ENCODE results near the gene PKDCC. TPM values are rescaled to one million over a fixed set of nuclear protein-coding genes. Genes with fewer than 3 reads are reported as not detected.

Gene PKDCC, protein sequence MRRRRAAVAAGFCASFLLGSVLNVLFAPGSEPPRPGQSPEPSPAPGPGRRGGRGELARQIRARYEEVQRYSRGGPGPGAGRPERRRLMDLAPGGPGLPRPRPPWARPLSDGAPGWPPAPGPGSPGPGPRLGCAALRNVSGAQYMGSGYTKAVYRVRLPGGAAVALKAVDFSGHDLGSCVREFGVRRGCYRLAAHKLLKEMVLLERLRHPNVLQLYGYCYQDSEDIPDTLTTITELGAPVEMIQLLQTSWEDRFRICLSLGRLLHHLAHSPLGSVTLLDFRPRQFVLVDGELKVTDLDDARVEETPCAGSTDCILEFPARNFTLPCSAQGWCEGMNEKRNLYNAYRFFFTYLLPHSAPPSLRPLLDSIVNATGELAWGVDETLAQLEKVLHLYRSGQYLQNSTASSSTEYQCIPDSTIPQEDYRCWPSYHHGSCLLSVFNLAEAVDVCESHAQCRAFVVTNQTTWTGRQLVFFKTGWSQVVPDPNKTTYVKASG
- 8.2 and 31.2 TPM in 2 replicates for total RNA-seq

DNA sequence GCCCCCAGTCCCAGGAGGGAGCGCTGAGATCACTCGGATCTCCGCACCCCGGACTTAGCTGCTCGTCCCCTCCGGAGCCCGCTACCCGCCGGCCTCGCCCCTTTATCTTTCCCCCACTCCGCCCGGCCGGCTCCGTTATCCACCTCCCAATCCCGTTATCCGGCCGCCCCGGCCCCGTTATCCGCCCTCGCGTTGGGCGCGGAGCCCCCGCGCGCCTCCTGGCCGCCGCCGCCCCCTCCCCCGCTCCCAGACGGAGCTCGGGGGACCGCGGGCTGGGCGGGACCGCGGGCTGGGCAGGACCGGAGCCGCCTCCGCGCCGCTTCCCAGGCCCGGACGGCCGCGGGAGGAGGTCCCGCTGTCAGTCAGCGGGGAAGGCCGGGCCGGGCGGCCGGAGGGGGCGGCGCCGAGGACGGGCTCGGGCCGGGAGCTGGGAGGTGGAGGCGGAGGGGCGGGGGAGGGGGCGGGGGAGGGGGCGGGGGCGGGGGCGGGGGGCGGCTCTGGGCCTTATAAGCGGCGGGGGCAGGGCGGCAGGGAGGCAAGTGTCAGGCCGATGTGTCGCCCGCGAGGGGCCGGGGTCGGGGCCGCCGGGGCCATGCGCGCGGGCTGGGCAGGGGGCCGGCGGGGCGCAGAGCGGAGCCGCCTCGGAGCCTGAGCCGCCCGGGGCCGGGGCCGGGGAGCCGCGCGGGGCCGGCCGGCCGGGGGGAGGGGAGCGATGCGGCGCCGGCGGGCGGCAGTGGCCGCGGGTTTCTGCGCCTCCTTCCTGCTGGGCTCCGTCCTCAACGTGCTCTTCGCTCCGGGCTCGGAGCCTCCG lies at the start of gene PKDCC:
PKDCC (plus strand) TSS at position 534 of the 811 bp plus-strand sequence; CDS start at position 713, 179 bp downstream.
- H3K4me3 ChIP-seq (ENCODE audit: low read depth, low read length): peak within 1 kb of the TSS; percentile 99
- DNase-seq (ENCODE audit: low read depth): peak; percentile 90
- TF ChIP-seq, protein P1, sequence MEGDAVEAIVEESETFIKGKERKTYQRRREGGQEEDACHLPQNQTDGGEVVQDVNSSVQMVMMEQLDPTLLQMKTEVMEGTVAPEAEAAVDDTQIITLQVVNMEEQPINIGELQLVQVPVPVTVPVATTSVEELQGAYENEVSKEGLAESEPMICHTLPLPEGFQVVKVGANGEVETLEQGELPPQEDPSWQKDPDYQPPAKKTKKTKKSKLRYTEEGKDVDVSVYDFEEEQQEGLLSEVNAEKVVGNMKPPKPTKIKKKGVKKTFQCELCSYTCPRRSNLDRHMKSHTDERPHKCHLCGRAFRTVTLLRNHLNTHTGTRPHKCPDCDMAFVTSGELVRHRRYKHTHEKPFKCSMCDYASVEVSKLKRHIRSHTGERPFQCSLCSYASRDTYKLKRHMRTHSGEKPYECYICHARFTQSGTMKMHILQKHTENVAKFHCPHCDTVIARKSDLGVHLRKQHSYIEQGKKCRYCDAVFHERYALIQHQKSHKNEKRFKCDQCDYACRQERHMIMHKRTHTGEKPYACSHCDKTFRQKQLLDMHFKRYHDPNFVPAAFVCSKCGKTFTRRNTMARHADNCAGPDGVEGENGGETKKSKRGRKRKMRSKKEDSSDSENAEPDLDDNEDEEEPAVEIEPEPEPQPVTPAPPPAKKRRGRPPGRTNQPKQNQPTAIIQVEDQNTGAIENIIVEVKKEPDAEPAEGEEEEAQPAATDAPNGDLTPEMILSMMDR (IDR thresholded peaks at IDR 0.05; ENCODE audit: insufficient read depth, low read depth, low read length): no peak

DNA sequence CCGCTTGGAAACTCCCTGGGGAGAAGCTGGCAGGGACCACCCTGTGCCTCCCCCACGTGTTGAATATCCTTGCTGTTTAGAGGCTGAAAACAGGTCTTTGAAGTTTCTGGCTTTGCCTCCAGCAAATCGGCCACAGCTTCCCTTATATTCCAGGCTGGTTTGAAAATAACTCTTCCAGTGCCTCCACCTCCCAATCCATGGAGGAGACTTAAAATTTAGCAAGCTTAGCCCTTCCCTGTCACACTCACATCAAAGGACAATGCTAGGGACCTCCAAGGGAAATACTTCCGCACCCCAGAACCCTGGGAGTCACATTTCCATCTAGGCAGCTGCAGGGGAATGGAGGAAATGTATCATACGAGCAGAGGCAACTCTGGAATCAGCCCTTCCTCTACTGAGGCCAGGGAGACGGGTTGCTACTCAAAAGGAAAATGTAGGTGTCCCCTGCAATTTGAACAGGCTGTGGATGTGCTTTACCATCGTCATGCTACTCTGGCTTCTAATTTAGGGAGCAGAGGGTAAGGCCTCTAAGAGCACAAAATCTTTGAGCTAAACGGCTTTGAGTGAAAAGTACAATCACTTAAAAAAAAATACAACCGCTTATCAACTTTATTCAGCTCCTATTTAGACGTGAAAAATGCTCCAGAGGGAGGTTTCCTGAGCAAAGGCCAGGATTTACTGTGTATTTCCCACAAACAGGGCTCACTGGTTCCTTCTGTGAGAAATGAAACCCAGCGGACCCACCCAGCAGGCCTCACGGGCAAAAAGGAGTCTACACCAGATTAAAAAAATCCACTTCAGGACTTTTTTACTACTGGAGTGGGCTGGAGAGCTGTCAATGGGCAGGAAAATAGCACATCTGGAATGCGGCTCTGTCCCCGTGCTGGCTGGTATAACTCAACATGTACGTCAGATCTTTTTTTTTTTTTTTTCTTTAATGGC lies 49.4 kb upstream of the PKDCC start:
- peak; percentile 59 for DNase-seq (ENCODE audit: low read depth)
- no peak overlapping the region for H3K4me3 ChIP-seq (ENCODE audit: low read depth, low read length)
- TF ChIP-seq, protein P1 (IDR thresholded peaks at IDR 0.05; ENCODE audit: insufficient read depth, low read depth, low read length): no peak

DNA sequence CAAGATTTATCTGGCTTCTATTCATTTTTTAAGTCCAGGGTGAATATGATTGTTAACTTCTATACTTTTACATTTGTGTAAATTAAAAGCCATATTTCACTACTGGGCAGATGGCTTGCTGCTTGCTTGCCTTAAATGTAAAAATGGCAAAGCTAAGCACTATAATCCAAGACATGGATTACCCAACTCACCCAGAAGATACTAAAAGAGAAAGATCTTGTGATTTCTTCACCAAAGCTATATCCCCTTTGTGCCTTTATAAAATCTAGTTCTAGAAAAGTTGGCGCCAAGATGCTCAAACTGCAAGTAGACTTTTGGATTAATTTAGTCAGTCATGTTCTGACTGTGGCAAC lies 48.7 kb upstream of the PKDCC start:
- TF ChIP-seq, protein P1 (IDR thresholded peaks at IDR 0.05; ENCODE audit: insufficient read depth, low read depth, low read length): no peak
- no peak overlapping the region for H3K4me3 ChIP-seq (ENCODE audit: low read depth, low read length)
- DNase-seq (ENCODE audit: low read depth): peak; percentile 59

DNA sequence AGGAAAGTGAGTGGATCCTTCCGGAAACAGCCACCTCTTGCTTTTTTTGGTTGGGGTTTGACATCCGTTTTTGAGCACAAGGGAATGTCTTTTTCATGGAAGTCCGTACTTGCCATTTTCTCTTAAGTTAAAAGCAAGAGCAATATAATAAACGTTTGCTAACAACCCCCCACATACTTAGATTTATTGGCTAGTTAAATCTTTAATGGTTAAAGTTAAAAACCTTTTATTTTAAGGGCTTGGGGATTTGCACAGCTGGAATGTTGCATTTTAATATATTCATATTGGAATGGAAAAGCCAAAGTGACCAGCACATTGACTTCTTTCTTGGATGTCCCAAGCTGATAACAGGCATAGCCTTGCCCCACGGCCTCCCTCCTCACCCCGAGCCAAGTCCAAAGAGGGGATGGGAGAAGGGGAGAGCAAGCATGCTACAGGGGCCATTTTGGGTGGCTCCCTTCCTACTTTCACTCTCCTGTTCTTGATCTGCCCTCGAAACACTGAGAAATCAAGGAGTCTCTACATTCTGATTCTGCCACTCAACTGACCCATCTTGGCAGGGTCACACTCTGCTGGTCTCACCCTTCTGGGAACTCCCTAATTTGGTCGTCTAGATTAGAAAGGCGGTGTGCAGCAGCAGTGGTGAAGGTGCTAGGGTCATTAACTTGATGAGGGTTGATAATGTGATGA lies 48.1 kb upstream of the PKDCC start:
- TF ChIP-seq, protein P1 (IDR thresholded peaks at IDR 0.05; ENCODE audit: insufficient read depth, low read depth, low read length): no peak
- H3K4me3 ChIP-seq (ENCODE audit: low read depth, low read length): no peak overlapping the region
- DNase-seq (ENCODE audit: low read depth): no peak

DNA sequence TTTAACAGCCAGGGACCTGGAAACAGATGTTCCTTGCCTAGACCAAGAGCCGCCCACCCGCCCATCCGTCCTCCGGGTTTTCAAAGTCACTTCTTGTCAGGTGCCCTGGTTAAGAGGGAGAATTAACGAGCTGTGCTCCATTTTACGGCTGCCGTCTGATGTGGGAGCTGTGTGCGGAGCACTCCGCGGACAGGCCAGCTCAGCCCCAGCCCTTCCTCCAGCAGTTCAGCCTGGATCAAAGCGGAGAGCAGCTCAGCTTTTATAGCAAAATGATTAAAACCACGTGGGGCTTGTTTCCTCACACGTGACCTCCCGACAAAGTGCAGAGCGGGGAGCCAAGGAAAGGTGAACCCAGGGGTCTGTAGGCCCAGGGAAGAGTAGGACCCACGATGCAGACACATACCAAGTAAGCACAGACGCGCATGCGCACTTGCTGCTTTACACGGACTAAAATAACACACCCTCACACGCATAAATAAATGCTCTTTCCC lies 46.1 kb upstream of the PKDCC start:
- peak; percentile 18 for DNase-seq (ENCODE audit: low read depth)
- H3K4me3 ChIP-seq (ENCODE audit: low read depth, low read length): no peak overlapping the region

More for the DNA sequence above, 46.1 kb upstream of the PKDCC start:
- TF ChIP-seq, protein P1 (IDR thresholded peaks at IDR 0.05; ENCODE audit: insufficient read depth, low read depth, low read length): no peak

All from fibroblast of villous mesenchyme (primary cell).